ENCODE results near the gene HORMAD1.
A peak's percentile ranks its signal among the peaks of the same experiment; 100 is the strongest.
"Not testable (repeated sequence)": the region's sequence is repeated elsewhere in the genome, so short reads cannot be mapped to it uniquely, and the experiment has no call there.

The HORMAD1 gene, protein sequence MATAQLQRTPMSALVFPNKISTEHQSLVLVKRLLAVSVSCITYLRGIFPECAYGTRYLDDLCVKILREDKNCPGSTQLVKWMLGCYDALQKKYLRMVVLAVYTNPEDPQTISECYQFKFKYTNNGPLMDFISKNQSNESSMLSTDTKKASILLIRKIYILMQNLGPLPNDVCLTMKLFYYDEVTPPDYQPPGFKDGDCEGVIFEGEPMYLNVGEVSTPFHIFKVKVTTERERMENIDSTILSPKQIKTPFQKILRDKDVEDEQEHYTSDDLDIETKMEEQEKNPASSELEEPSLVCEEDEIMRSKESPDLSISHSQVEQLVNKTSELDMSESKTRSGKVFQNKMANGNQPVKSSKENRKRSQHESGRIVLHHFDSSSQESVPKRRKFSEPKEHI

DNA sequence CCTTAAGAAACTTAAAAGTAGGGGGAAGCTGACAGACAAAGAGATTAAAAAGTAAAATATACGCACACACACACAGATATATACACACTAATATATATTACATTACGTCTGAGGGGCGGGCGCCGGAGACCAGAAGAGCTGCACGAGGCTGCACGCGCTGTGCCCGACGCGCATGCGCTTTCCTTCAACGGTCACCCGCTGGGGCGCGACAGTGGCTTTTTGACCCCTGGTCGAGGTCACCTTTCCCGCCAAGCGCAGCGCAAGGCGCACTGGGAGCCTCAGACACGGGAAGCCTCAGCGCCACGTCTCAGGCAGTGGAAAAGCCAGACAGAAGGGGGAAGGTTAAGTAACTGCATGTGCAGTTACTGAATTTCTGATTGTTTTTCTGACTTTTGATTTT, at the start of gene HORMAD1:
Gene HORMAD1 (minus strand): TSS at position 193 of the 400 bp plus-strand sequence. CDS start 1,390 bp downstream, outside the sequence.
- no peak for ATAC-seq

DNA sequence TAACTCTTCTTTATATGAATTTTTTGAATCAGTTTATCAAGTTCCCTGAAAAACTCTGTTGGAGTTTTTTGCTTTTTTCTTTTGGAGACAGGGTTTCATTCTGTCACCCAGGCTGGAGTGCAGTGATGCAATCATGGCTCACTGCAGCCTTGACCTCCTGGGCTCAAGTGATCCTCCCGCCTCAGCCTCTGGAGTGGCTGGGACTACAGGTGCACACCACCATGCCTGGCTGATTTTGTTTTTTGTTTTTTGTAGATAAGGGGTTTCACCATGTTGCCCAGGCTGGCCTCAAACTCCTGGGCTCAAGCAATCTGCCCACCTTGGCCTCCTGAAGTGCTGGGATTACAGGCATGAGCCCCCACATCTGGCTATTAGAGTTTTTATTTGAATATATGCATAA, 47.0 kb upstream of the HORMAD1 start:
- ATAC-seq = not testable (repeated sequence)

DNA sequence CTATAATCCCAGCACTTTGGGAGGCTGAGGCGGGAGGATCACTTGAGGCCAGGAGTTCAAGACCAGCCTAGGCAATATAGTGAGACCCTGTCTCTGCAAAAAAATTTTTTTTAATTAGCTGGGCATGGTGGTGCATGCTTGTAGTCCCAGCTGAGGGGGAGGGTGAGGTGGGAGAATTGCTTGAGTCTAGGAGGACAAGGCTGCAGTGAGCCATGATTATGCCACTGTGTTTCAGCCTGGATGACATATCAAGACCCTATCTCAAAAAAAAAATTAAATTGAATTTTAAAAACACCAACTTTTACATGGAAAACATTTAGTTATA, 45.2 kb upstream of the HORMAD1 start:
- ATAC-seq = peak; percentile 9 to 15

DNA sequence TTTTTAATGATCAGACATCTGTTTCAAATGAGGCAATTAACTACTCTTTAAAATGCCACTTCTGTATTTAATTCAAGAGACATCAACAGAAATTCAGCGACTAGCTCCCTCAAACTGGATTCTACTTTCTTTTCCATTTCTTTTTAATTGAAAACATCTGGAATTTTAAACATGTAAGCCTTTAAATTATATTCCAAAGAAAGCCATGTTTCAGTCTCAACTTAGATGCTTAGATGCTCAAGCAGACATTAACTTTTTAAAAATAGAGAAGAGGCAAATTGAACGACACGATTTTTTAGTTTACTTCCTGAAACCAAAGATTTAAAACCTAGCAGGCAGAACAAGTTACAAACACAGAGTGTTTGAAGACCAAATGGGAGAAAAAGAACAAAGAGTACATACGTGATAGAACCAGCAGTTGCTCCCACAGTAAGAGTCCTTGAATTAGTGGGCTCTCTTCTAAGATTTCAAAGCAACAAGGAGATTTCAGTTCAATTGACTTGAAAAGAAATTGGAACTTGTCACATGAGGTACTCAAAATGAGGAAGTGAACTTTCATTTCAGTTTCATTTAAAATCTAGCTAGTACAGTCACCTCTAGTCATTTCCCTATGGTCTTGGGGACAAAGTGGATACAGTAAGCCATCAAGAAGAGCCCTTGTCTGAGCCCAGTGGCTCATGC, 44.7 kb upstream of the HORMAD1 start, which contains the start of gene CTSS:
Gene CTSS (minus strand): TSS at position 483 of the 681 bp plus-strand sequence. CDS start 1,015 bp downstream, outside the sequence.
- peak; percentile 90 to 96 for ATAC-seq

DNA sequence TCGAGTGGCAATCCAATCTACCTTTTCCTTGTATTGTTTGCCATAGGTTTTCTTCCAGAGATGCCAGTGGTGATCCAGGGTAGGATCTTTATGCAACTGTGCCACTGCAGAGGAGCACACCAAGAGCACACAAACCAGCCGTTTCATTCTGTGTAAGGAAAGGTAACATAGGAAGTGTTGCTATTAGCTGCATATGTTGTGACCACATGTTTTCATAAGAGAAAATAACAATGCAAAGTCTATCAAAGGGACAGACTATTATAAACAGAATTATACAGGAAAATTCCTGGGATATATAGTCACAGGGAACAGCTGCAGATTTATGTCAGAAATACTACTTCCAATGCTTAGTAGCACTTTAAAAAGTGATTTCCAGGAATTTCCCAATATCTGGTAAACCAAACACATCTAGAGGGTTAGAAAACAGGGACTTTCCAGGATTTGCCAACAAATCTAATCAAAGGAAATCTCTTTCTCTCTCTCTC, 44.0 kb upstream of the HORMAD1 start:
- ATAC-seq = peak in 1 of 2 donors; percentile 31

DNA sequence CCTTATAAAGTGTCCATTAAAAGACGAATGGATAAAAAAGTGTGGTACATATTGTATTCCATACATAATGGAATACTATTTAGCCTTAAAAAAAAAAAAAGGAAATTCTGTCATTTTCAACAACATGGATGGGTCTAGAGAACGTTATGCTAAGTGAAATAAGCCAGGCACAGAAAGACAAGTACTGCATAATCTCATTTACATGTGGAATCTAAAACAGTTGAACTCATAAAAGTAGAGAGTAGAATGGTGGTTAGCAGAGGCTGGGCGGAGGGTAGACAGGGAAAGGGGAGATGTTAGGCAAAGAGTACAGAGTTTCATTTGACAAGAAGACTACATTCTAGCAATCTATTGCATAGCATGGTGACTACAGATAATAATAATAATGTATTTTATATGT, 42.3 kb upstream of the HORMAD1 start:
- no peak for ATAC-seq

DNA sequence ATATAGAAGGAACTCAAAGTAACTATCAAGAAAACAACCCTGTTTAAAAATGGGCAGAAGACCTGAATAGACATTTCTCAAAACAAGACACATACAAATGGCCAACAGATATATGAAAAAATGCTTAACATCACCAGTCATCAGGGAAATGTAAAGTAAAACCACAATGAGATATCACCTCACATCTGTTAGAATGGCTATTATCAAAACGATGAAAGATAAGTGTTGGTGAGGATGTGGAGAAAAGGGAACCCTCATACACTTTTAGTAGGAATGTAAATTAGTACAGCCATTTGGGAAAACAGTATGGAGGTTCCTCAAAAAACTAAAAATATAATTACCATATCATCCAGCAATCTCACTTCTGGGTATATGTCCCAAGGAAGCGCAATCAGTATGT, 41.9 kb upstream of the HORMAD1 start:
- no peak for ATAC-seq

DNA sequence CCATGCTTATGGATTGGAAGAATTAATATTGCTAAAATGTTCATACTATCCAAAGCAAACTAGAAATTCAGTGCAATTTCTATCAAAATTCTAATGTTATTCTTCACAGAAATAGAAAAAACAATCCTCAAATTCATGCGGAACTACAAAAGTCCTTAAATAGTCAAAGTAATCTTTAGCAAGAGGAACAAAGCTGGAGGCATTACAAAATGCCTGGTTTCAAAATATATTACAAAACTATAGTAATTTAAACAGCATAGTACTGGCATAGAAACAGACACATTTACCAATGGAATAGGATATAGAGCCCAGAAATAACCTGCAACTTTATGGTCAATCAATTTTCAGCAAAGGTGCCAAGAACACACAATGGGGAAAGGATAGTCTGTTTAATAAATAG, 41.1 kb upstream of the HORMAD1 start:
- ATAC-seq = no peak

DNA sequence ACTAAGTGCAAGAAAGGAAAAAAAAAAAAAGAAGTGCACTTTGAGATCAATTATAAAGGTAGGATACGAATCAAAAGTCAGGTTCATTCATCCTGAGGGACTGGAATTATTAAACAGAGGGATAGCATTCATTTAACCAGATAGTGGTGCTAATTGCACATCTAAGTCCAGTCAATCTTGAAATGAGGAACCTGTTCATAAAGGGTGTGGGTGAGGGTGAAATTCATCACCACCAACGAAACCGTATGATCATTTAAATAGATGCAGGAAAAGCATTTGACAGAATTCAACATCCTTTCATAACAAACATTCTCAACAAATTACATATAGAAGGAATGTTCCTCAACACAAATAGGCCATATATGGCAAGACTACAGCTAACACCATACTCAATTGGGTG, 39.3 kb upstream of the HORMAD1 start:
- ATAC-seq = no peak

DNA sequence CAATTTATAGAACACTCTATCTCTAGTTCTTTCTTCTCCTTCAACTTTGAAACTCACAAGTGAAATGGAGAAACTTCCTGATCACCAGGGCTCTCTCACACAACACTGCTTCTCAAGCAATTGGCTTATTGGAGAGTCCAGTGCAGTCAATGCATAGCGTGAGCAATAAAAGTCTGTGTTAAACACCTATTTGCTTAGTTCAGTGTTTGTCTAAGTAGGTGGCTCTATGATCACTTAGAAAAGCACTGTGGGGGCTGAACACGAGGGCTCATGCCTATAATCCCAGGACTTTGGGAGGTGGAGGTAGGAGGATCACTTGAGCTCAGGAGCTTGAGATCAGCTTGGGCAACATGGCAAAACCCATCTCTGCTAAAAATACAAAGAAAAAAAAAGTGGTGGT, 32.7 kb upstream of the HORMAD1 start:
- no peak for ATAC-seq

DNA sequence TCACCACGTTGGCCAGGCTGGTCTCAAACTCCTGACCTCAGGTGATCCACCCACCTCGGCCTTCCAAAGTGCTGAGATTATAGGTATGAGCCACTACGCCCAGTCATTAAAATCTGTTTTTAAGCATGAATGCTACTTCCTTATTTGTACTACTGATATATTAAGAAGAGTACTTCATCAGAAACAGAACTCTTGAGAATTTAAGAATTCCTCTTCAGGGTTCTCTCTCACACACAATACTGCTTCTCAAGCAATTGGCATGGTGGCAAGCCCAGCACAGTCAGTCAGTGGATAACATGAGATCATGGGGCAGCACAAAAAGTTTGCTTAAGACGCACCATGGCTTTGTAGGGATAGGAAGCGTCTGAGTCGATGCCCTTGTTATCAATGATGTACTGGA, 30.7 kb upstream of the HORMAD1 start:
- no peak for ATAC-seq

DNA sequence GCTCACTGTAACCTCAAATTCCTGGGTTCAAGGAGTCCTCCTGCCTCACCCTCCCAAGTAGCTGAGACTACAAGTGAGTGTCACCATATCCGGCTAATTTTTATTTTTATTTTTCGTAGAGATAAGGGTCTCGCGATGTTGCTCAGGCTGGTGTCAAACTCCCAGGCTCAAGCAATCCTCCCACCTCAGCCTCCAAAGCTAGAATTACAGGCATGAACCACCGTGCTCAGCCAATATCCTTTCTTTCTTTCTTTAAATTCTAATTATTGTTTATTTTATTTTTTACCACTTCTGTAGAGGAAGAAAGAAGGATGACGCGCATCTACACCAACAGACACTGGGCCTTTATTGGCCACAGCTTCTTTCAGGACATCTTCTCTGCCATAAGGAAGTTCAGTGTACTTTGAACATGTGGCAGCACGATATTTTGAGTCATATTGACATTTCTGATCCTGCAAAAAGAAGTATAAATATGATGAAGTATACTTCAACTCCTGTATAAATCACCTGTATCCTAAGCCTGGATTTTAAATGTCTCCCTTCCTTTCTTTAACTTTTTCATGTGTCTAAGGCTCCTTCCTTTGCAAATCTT, 29.1 kb upstream of the HORMAD1 start:
- ATAC-seq = no peak

DNA sequence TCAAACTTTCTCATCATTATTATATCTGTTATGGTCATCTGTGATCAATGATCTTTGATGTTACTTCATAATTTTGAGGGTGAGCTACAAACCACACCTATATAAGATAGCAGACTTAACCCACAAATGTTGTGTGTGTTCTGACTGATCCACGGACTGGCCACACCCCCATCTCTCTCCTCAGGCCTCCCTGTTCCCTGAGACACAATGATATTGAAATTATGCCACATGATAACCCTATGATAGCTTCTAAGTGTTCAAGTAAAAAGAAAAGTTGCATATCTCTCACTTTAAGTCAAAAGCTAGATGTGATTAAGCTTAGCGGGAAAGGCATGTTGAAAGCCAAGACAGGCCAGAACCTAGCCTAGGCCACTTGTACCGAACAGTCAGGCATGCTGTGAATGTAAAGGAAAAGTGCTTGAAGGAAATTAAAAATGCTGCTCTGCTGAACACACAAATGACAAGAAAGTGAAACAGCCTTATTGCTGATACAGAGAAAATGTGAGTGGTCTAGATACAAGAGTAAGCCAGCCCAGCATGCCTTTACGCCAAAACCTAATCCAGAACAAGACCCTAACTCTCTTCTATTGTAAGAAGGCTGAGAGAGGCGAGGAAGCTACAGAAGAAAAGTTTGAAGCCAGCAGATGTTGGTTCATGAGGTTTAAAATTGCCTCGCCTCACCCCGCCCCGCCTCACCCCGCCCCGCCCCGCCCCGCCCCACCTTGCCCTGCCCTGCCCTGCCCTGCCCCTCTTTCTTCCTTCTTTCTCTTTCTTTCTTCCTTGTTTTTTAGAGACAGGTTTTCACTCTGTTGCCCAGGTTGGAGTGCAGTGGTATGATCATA, 28.4 kb upstream of the HORMAD1 start:
- no peak for ATAC-seq

DNA sequence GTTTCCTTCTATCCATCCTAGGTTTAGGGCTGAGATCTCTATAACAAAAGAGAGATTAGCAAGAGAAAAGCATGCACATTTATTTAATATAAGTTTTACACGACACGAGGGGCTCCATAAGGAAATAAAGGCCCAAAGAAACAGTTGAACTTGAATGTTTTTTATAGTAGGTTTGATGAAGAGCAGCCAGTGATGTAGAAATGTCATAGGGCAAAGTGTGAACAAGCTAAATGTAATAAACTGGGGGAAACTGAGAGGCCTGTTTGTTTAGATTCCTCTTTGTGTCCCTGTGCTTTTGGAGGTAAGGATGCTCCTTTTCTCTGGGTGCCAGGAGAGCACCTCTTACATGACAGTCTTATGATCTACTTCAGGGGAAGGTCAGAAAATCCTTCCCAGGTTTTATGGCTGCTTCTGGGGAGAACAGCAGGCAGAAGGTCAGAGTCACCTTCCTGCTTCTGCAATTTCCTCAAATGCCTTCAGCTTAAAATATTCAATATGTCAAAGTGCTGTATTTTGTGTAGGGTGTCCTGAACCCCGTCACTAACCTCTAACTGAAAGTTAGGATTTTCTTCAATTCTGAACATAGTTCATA, 9.5 kb upstream of the HORMAD1 start:
- no peak for ATAC-seq

DNA sequence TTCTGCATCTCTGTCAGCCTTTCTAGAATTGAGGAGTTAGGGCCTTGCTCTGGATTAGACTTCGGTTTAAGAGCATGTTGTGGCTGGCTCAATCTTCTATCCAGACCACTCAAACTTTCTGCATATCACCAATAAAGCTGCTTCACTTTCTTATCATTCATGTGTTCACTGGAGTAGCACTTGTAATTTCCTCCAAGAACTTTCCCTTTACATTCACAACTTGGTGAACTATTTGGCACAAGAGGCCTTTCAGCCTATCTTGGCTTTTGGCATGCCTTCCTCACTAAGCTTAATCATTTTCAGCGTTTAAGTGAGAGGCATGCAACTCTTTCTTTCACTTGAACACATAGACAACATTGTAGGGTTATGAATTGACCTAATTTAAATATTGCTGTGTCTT, 3.6 kb upstream of the HORMAD1 start:
- ATAC-seq = no peak

DNA sequence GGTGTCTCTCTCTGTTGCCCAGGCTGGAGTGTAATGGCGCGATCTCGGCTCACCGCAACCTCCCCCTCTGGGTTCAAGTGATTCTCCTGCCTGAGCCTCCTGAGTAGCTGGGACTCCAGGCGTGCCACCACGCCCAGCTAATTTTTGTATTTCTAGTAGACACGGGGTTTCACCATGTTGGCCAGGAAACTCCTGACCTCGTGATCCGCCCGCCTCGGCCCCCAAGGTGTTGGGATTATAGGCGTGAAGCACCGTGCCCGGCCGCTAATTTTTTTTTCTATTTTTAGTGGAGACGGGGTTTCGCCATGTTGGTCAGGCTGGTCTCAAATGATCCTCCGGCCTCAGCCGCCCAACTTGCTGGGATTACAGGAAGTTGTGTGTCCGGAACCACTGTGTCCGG, 597 bp downstream of the HORMAD1 start:
- ATAC-seq = no peak

DNA sequence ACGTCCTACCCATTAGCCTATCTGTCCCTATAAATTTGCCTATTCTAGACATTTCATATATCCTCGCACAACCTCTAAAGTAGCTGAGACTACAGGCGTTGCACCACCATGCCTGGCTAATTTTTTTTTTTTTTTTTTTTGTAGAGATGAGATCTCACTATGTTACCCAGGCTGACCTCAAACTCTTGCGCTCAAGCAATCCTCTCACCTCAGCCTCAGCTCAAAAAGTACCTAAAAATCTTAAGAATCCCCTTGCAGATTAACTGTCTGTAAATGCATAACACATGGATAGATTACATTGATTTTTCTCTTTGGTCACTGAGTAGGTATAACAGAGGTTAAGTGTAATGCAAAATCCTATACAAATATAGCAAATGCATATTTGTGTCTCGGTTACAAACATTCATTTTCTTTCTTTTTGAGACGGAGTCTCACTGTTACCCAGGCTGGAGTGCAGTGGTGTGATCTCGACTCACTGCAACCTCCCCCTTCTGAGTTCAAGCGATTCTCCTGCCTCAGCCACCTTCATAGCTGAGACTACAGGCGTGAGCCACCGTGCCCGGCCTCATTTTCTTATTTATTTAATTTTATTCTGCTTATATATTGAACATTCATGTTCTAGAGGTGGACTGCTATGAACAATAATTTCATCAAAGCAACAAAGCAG, 2.3 kb downstream of the HORMAD1 start:
- ATAC-seq = no peak

DNA sequence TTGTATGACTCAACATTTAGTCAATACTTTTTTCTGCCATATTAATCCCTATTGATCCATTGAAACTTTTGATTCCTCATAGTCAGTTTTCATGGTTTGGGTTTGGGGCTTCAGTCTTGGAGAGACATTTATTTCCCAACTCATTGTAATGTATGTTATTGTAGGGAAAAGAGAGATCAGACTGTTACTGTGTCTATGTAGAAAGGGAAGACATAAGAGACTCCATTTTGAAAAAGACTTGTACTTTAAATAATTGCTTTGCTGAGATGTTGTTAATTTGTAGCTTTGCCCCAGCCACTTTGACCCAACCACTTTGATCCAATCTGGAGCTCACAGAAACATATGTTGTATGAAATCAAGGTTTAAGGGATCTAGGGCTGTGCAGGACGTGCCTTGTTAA, 11.7 kb downstream of the HORMAD1 start:
- ATAC-seq = not testable (repeated sequence)

DNA sequence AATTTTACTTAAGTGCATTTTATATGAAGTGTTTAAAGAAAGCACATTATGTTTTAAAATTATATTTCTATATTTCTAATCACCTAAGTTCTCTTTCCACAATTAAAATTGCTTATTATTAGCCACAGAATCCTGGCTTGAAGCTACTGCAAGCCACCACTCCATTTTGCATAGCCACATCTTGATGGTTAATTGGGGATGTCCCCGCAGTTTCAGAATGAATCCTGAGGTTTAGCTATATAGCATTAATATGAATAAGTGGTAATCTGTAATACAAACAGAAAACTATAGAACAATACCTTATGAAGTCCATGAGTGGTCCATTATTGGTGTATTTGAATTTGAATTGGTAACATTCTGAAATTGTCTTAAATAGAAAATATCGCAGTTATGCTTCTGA, 12.1 kb downstream of the HORMAD1 start:
- peak; percentile 97 to 99 for ATAC-seq

DNA sequence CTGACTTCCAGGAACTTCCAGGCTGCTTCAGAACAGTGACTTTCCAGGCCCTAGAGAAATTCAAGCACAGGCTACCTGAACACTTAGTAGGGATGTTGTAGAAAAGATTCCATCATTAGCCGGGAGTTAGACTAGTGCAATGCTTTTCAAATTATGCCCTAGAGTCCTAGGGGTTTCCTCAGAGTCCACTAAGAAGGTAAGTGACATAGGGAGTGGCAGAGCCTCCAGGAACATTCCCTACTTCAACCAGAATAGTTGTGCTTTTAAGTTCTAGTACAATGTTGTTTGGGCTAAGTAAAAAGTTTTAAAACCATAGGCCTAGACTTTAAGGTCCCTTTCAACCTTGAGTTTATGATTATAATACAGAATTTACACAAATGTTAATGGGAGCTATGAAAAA, 14.6 kb downstream of the HORMAD1 start:
- no peak for ATAC-seq

DNA sequence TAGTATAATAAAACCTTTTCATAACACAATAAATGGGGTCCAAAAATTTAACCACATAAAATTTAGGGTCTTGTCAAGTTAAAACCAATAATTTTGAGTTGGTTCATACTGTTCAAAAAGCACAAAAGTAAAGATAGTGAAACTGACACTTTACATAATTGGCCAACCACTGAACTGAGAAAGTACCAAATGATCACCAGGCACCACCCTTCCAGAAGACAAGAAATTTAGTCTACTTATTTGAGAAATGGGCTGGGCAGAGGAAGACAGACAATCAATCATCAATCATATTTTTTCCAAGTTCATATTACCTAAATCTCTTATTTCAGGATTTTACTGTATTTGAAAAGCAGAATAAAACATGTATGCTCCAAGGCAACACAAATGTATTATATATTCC, 17.3 kb downstream of the HORMAD1 start:
- ATAC-seq = no peak

All from activated CD4-positive, CD25-positive, alpha-beta regulatory T cell treated with anti-CD3 and anti-CD28 coated beads, Interleukin-2, amount 50 U/mL, for 24 hours (primary cell).